HuH-7.5 (cell line): ENCODE measurements around the gene C16orf87.

Experiments
- DNase-seq: peaks from one replicate; pipeline ENCODE4 v3.0.0; 2011; ENCODE audit warnings: low spot score

C16orf87 gene

DNA sequence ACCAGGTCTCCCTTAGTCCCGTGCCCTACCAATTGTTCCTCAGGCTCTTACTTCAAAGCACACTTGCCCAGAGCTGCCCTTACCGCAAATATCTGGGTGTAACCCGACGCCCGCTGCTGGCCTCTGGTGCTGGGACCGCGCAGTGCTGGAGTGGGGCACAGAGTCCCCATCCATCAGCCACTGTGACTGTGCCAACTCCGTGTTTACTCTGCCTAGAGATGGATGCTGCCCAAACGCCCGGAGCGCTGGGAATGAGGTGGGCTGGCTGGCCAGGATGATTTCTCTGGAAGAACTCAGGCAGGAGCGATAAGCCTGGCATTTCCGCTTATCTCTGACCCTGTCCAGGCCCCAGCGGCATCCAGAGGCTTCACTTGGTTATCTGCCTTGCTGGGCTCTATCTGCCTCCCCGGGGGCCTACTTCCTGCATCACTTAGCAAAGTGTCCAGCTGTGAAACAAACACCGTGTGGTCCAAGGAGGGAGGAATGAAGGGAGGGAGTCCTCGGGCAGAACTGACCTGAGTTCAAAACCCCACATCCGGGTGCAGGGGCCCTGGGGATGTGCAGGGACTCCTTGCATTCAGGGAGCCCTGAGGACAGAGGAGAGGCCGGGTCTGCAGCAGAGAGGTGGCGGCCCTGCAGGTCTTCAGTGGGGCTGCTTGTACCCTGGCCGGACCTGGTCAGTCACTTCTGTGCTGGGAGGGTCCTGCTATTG is 73.5 kb downstream of the C16orf87 start:
- DNase-seq = no peak

DNA sequence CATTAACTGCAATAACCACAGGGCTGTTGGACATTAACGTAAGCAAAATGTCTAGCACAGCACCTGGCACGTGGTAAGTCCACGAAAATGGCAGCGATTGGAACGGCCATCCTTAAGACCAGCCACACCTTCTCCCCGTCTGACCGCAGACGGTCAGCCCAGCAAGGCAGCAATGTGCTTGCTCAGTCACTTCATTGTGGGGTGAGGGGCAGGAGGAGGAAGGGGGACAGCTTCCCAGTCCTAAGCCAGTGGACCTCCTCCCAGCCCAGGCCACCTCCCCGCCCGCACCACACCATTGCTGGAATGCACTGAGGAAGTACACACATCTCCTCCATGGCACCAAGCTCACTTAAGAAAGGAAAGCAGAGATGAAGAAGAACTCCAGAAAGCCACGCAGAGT is 74.2 kb downstream of the C16orf87 start:
- DNase-seq = no peak

DNA sequence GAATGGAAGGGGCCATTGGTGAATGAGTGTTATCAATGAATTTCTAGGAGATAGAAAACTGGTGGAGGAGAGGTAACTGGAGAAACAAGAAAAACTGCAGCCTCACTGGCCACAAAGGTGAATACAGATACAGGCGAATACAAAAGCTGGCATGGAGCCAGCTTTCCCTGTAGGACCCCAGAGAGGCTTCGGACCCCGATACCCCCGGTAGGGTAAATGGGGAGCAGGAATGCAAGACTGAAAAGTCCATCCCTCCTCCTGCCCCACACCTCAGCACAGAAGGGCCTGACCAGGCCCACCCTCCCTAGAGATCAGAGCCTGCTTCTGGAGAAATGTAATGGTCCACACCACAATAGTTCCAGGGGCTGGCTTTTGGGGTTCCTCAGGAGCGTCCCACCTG is 78.0 kb downstream of the C16orf87 start:
- DNase-seq = no peak

DNA sequence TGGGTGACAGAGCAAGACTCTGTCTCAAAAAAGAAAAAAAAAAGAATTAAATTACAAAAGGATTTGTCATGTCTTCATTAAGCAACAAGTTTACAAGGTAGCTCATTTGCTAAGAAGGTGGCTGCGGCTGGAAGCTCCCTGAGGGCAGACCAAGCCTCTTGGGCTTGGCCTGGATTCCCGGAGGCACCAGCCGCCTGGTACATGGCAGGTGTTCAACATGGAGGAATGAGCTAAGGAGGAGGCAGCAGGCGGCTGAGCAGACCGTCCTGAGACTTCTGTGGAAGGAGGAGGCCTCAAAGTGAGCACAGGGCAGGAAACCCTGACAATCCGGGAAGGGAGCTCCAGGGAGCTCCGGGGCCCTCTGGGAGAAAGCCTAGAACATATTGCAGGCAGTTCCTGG is 79.6 kb downstream of the C16orf87 start:
- no peak for DNase-seq

DNA sequence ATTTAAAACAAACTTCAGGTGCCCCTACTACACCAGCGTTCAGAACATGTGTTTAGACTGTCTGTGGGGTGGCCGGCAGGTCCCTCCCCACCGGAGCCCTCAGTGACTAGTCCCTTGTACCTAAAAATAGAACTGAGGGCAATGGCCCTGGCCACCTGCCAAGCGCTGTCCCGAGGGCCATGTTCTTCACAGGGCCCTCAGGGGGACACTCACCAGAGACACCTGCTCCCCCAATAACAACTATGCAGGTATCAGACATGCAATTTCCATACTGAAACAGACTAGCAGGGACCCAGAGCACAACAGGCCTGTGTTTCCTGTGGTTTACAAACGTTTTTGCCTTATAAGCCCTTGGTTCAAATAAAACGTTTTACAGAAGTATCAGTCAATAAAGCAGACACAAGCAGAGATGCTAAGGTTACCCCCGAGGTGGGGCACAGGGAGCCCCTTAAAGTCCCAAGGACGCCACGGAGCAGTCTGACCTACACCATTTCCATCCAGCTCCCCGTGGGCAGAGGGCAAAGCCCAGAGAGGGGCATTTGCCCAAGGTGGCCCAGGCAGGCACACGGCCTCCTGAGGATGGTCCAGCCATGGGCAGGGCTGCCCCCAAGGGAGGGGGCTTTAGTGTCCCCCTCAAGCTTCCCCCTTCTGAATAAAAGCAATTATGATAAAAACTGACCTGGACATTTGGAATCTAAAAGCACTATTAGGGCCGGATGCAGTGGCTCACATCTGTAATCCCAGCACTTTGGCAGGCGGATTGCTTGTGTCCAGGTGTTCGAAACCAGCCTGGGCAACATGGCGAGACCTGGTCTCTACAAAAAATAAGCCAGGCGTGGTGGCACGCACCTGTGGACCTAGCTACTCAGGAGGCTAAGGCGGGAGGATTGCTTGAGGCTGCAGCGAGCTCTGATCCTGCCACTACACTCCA is 81.9 kb downstream of the C16orf87 start:
- DNase-seq = peak; percentile 43

DNA sequence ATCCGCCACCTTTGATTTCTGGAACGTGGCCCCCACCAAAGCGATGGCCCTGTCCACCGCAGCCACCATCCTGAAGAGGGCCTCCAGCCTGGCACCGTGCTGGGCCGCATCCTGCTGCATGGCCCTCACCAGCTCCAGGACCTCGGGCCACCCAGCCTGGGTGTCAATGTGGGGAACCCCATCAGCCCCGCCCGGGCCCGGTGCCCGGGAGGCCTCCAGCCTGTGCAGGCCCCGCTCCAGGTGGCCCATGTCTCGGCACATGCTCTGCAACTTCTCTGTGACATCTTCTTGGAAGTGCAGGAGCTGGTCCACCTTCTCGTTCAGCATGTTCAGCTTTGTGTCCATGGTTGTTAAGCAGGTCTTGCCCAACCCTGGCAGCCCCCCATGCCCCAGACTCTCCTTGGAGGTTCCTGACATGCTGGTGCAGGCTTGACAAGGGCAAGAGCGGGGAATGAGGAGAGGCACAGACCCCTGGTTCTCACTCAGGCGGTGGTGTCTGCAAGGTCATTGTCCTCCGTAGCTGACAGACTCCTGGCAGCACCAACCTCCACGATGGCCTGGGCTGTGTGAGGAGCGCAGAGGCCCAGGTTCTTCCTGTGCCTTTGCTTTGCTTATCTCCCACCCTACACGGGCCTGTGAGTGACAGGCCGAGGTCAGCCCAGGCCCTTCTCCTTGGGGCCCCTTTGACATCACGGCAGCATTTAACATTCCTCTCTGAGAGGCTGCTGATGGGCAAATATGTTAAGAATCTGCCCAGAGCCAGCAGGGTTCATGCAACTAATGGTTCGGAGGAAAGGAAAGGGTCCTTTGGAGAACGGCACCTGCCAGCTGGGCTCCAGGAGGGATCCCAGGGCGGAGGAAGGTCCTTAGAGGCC is 83.0 kb downstream of the C16orf87 start, which contains the start of gene MYLK3:
MYLK3 (minus strand) TSS at position 568 of the 875 bp plus-strand sequence; CDS start at position 417, 151 bp downstream.
- DNase-seq = peak; percentile 48

DNA sequence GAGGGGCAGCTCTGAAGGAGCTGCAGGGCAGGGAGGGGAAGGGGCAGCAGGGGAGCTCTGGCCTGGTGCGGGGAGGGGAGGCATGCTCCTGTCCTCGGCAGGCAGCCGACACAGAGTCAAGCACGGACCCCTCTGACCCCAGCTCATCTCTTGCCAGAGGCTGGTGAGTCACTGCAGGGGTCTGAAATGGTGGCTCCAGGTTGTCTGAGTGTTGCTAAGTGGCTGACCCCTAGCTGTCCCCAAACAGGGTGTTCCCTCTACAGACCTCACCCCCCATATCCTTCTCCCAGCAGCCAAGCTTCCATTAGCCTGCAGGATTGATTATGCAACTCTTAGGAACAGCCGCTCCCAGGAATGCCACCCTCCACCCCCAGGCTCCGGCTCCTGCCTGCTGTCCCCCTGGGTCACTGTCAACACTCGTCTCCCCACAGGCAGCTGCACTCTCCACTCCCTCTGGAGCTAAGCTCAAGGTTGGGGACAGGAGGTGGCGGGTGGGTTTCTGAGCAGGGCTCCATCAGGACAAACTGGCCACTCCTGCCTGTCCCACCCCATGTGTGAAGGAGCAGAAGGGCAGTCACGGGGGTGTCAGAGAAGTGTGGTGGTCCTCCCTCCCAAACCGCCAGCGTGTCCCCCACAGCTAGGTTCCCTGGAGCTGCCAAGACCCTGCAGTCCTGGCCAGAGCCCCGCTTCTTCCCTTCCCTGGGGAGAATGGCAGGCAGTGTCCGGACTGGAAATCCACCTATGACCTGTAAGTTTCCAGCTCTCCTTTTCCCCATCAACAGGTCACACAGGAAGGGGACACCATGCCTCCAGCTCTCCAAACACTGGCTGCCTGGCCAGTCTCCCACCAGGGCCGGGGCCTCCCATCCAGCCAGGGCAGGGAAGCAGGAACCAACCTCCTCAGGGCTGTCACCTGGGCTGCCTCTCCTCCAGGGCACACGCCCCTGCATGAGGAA is 83.9 kb downstream of the C16orf87 start:
- DNase-seq = peak; percentile 58
